Right lobe of liver (tissue), 6 donors: ENCODE measurements around the gene SERPINE3. TPM values are rescaled to one million over a fixed set of nuclear protein-coding genes. Genes with fewer than 3 reads are reported as not detected.

Source experiments
- ATAC-seq, 4 donors: fragments of 200-7000 bp; cut with Tn5 transposase; one replicate each; pipeline ENCODE4 v1.9.1; 2020; ENCODE audit warnings: mild to moderate bottlenecking in 4 of 4, moderate library complexity in 4 of 4
- DNase-seq, 3 donors: peaks; one replicate each; pipeline ENCODE4 v3.0.0-alpha.2; 2020
- H3K27ac ChIP-seq, 3 donors: fragments of 200-600 bp; one replicate each; pipeline ENCODE4 v1.8.0; 2022
- H3K27me3 ChIP-seq, 2 donors: fragments of 200-600 bp; one replicate each; pipeline ENCODE4 v1.8.0; 2022
- H3K36me3 ChIP-seq, 4 donors: fragments of 200-600 bp; sonication (generic) in 1 of 4; one replicate each; pipeline versions ENCODE4 v1.5.1 to v1.8.0; 2017 to 2022; ENCODE audit warnings: control low read depth in 1 of 4
- H3K4me1 ChIP-seq, 4 donors: fragments of 200-600 bp; sonication (generic) in 1 of 4; one replicate each; pipeline versions ENCODE4 v1.5.1 to v1.8.0; 2017 to 2022; ENCODE audit warnings: control low read depth in 1 of 4
- H3K4me3 ChIP-seq, 3 donors: fragments of 200-600 bp; one replicate each; pipeline ENCODE4 v1.8.0; 2022
- H3K9me3 ChIP-seq, 4 donors: fragments of 200-600 bp; sonication (generic) in 1 of 4; one replicate each; pipeline versions ENCODE4 v1.5.1 to v1.8.0; 2017 to 2022; ENCODE audit warnings: control low read depth in 1 of 4
- CTCF ChIP-seq, 4 donors: fragments of 200-600 bp in 3 of 4; fragments of 450-650 bp in 1 of 4; IDR thresholded peaks; one replicate each; pipeline versions ENCODE4 v1.5.1 to v1.8.0; 2016 to 2022; ENCODE audit warnings: antibody characterized with exemption in 4 of 4, mild to moderate bottlenecking in 2 of 4
- POLR2A ChIP-seq: fragments of 450-650 bp; IDR thresholded peaks from one replicate; pipeline ENCODE4 v1.6.1; 2017; ENCODE audit warnings: antibody characterized with exemption, mild to moderate bottlenecking
- WGBS: methylation state at CpG from one replicate; pipeline ENCODE4 v1.1.6; 2018; ENCODE audit warnings: low coverage, low lambda C conversion rate; ENCODE audit not compliant: insufficient coverage; ENCODE audit errors: missing lambda C conversion rate; 5-methylcytosine and 5-hydroxymethylcytosine counted together
- intact Hi-C, 2 donors: fragments of 100-400 bp; cut with DNase I; formaldehyde crosslinking; loops; one replicate each; pipeline versions ENCODE4 v1.11.2 to v1.14.1; 2022
- total RNA-seq, 6 experiments: library from RNA; depleted of rRNA in 2 of 6; stranded (reverse); fragments of >200 nt in 2 of 6; fragmentation: NEBNext Ultra II Directional in 3 of 6; extraction: Animal tissue kit (Norgen Biotek cat#: 25700) in 3 of 6; gene quantifications; one replicate each; pipeline versions ENCODE4 v1.1.0 to v1.2.4, GENCODE V29; 2016 to 2023
- donor health status: DM: no; HTN: yes; CAD: no.
- donor health status: DM: no; HTN: no; CAD: no.
- donor health status: DM: no; HTN: no; CAD: no.
- donor health status: DM: no; HTN: yes; CAD: no.
- donor health status: DM: no; HTN: yes; CAD: no.

Gene SERPINE3
- total RNA-seq, 6 experiments from 2014 or later = not detected

- H3K36me3 ChIP-seq = no peaks in the 10 kb centered on the region
- TF ChIP-seq POLR2A = no peak
- no peak for TF ChIP-seq CTCF (IDR thresholded peaks at IDR 0.05)
- no peaks in the 10 kb centered on the region for H3K4me1 ChIP-seq
- H3K27ac ChIP-seq = no peak overlapping the region
- ATAC-seq (no peak), DNase-seq (no peak)
- H3K9me3 ChIP-seq = no peaks in the 10 kb centered on the region
- WGBS = 54% methylated on average over 2 of the region's 2 CpGs
- intact Hi-C loops = no loop called here
- no peak overlapping the region for H3K4me3 ChIP-seq
- H3K27me3 ChIP-seq = no peaks in the 10 kb centered on the region
Observed at GRCh38 chr13:51318015-51318414, 21.5 kb upstream of the SERPINE3 start.

GRCh38 chr13:51318876-51319275, 20.6 kb upstream of the SERPINE3 start:
- no peaks in the 10 kb centered on the region for H3K9me3 ChIP-seq
- TF ChIP-seq CTCF (IDR thresholded peaks at IDR 0.05) (no peak), POLR2A (no peak)
- intact Hi-C loops = no loop called here
- DNase-seq (no peak), ATAC-seq (no peak)
- H3K27me3 ChIP-seq = no peaks in the 10 kb centered on the region
- 89% methylated on average over 3 of the region's 3 CpGs for whole genome bisulfite sequencing
- no peak overlapping the region for H3K27ac ChIP-seq
- no peaks in the 10 kb centered on the region for H3K36me3 ChIP-seq
- H3K4me3 ChIP-seq = no peak overlapping the region
- H3K4me1 ChIP-seq = no peaks in the 10 kb centered on the region

- H3K4me3 ChIP-seq = no peak overlapping the region
- intact Hi-C loops = no loop called here
- DNase-seq (no peak), ATAC-seq (no peak)
- no peaks in the 10 kb centered on the region for H3K36me3 ChIP-seq
- H3K27me3 ChIP-seq = no peaks in the 10 kb centered on the region
- WGBS = 51% methylated on average over 2 of the region's 2 CpGs
- H3K27ac ChIP-seq = no peak overlapping the region
- H3K9me3 ChIP-seq = no peaks in the 10 kb centered on the region
- peaks cover 0 to 4% (median 0%) of the 10 kb centered on the region in 4 donors for H3K4me1 ChIP-seq
- TF ChIP-seq POLR2A (no peak), CTCF (IDR thresholded peaks at IDR 0.05) (no peak)
Observed at GRCh38 chr13:51321836-51322235, 17.7 kb upstream of the SERPINE3 start.

- TF ChIP-seq POLR2A = no peak
- TF ChIP-seq CTCF (IDR thresholded peaks at IDR 0.05) = no peak
- no peak for ATAC-seq
- H3K27me3 ChIP-seq = no peaks in the 10 kb centered on the region
- no peaks in the 10 kb centered on the region for H3K36me3 ChIP-seq
- H3K4me1 ChIP-seq = peaks cover 0 to 4% (median 0%) of the 10 kb centered on the region in 4 donors
- WGBS = no CpG with 5 or more reads among the region's 3 CpGs
- H3K27ac ChIP-seq = no peak overlapping the region
- no peaks in the 10 kb centered on the region for H3K9me3 ChIP-seq
- DNase-seq = no peak
- intact Hi-C loops = no loop called here
- no peak overlapping the region for H3K4me3 ChIP-seq
Observed at GRCh38 chr13:51322826-51323225, 16.7 kb upstream of the SERPINE3 start.
